Erythroblast (primary cell): ENCODE measurements around the gene CITED2.

ENCODE experiments used
- GATA1 ChIP-seq: IDR thresholded peaks from 2 replicates; pipeline ENCODE4 v1.6.1; 2011; ENCODE audit warnings: low read depth, mild to moderate bottlenecking, control low read depth, low read length, moderate library complexity
- POLR2A ChIP-seq: IDR thresholded peaks from 2 replicates; pipeline ENCODE4 v1.6.1; 2011; ENCODE audit warnings: mild to moderate bottlenecking, low read length

- TF ChIP-seq POLR2A (no peak), GATA1 (no peak)
These were observed 44.2 kb upstream of the CITED2 start for GRCh38 chr6:139418481-139419132.
